Hepatocyte (in vitro differentiated cells): ENCODE data around the gene PNKP. TPM values are rescaled to one million over a fixed set of nuclear protein-coding genes. Genes with fewer than 3 reads are reported as not detected.

Source experiments
- DNase-seq: peaks from one replicate; pipeline ENCODE4 v3.0.0-alpha.2; 2016; ENCODE audit warnings: low spot score
- H2AFZ ChIP-seq: fragments of 200-600 bp; sonication (generic); 2 replicates; pipeline ENCODE4 v1.6.0; 2016; ENCODE audit warnings: antibody characterized with exemption, mild to moderate bottlenecking
- H3K27ac ChIP-seq: fragments of 200-600 bp; sonication (generic); 2 replicates; pipeline ENCODE4 v1.5.1; 2016; ENCODE audit warnings: mild to moderate bottlenecking
- H3K27me3 ChIP-seq: fragments of 200-600 bp; sonication (generic); 2 replicates; pipeline ENCODE4 v1.6.1; 2016
- H3K36me3 ChIP-seq: fragments of 200-600 bp; sonication (generic); replicated peaks from 2 replicates; pipeline ENCODE4 v1.5.1; 2016; ENCODE audit warnings: low read depth; ENCODE audit not compliant: insufficient read depth
- H3K4me1 ChIP-seq: fragments of 200-600 bp; sonication (generic); 2 replicates; pipeline ENCODE4 v1.5.1; 2016; ENCODE audit warnings: mild to moderate bottlenecking, moderate library complexity; ENCODE audit not compliant: insufficient read depth
- H3K4me2 ChIP-seq: fragments of 200-600 bp; sonication (generic); 2 replicates; pipeline ENCODE4 v1.6.0; 2016
- H3K4me3 ChIP-seq: fragments of 200-600 bp; sonication (generic); 2 replicates; pipeline ENCODE4 v1.5.1; 2016; ENCODE audit warnings: mild to moderate bottlenecking
- H3K79me2 ChIP-seq: fragments of 200-600 bp; sonication (generic); 2 replicates; pipeline ENCODE4 v1.6.0; 2017; ENCODE audit warnings: mild to moderate bottlenecking
- H3K9me2 ChIP-seq: fragments of 200-600 bp; sonication (generic); replicated peaks from 2 replicates; pipeline ENCODE4 v1.6.0; 2017; ENCODE audit warnings: mild to moderate bottlenecking; ENCODE audit not compliant: insufficient read depth
- H3K9me3 ChIP-seq: fragments of 200-600 bp; sonication (generic); 2 replicates; pipeline ENCODE4 v1.5.1; 2016; ENCODE audit warnings: low read depth, mild to moderate bottlenecking
- H4K20me1 ChIP-seq: fragments of 200-600 bp; sonication (generic); 2 replicates; pipeline ENCODE4 v1.6.0; 2016; ENCODE audit warnings: mild to moderate bottlenecking; ENCODE audit not compliant: insufficient read depth, poor library complexity, severe bottlenecking
- CTCF ChIP-seq: fragments of 200-600 bp; sonication (generic); IDR thresholded peaks from 2 replicates; pipeline ENCODE4 v1.5.1; 2016; ENCODE audit warnings: antibody characterized with exemption, mild to moderate bottlenecking; ENCODE audit not compliant: poor library complexity
- EZH2 ChIP-seq: fragments of 200-600 bp; sonication (generic); IDR thresholded peaks from 2 replicates; pipeline ENCODE4 v1.6.1; 2016; ENCODE audit warnings: antibody characterized with exemption, mild to moderate bottlenecking, borderline replicate concordance
- EZH2phosphoT487 ChIP-seq: fragments of 200-600 bp; sonication (generic); IDR thresholded peaks from one replicate; pipeline ENCODE4 v1.6.1; 2018; ENCODE audit warnings: antibody characterized with exemption, mild to moderate bottlenecking, low read depth, moderate library complexity; ENCODE audit not compliant: unreplicated experiment, severe bottlenecking
- WGBS: methylation state at CpG from one replicate; pipeline ENCODE4 v1.1.6; 2016; ENCODE audit warnings: low lambda C conversion rate; ENCODE audit errors: missing lambda C conversion rate; 5-methylcytosine and 5-hydroxymethylcytosine counted together
- polyA plus RNA-seq: library from polyadenylated mRNA; unstranded; fragments of >200 nt; fragmentation: Nextera tagmentation; extraction: Ambion mirVana; gene quantifications from 2 replicates; pipeline ENCODE4 v1.2.1, GENCODE V29; 2016
- total RNA-seq: library from RNA; depleted of rRNA; stranded (reverse); fragments of >200 nt; gene quantifications from 2 replicates; pipeline ENCODE4 v1.2.3, GENCODE V29; 2014

The PNKP gene
- total and polyA plus RNA-seq, 2 experiments from 2014 or later = 27.0 to 68.6 TPM

GRCh38 chr19:49814010-49814409, 53.4 kb downstream of the PNKP start:
- Histone ChIP-seq H3K4me3 (no peak overlapping the region), H3K36me3 (no peaks in the 10 kb centered on the region), H3K27me3 (no peaks in the 10 kb centered on the region), H2AFZ (peak overlapping the region; percentile 5), H3K4me1 (peaks cover 12% of the 10 kb centered on the region), H3K27ac (peak overlapping the region; percentile 25), H3K79me2 (peaks cover 8% of the 10 kb centered on the region), H3K9me2 (no peaks in the 10 kb centered on the region), H4K20me1 (no peaks in the 10 kb centered on the region), H3K9me3 (no peaks in the 10 kb centered on the region), H3K4me2 (peak overlapping the region; percentile 86)
- TF ChIP-seq EZH2phosphoT487 (no peak), EZH2 (no peak), CTCF (no peak)
- WGBS = 75% methylated on average over 1 of the region's 1 CpG
- no peak for DNase-seq

GRCh38 chr19:49812997-49813861, 54.1 kb downstream of the PNKP start, which contains the start of gene FUZ:
FUZ (minus strand) TSS chr19:49813292; CDS start chr19:49813106, 186 bp downstream.
- TF ChIP-seq EZH2 (no peak), EZH2phosphoT487 (no peak), CTCF (peak; percentile 37)
- Histone ChIP-seq H4K20me1 (no peaks in the 10 kb centered on the region), H3K4me1 (peaks cover 11% of the 10 kb centered on the region), H3K9me2 (no peaks in the 10 kb centered on the region), H3K36me3 (no peaks in the 10 kb centered on the region), H3K27ac (peak within 1 kb of the TSS; percentile 89), H3K4me3 (peak within 1 kb of the TSS; percentile 49), H3K79me2 (peaks cover under 1% of the 10 kb centered on the region), H3K4me2 (peak within 1 kb of the TSS; percentile 86), H3K27me3 (no peaks in the 10 kb centered on the region), H3K9me3 (no peaks in the 10 kb centered on the region), H2AFZ (peak within 1 kb of the TSS; percentile 51)
- DNase-seq = peak; percentile 97
- WGBS = under 1% methylated on average over 43 of the region's 45 CpGs

GRCh38 chr19:49812452-49812996, 54.9 kb downstream of the PNKP start:
- Histone ChIP-seq H3K4me1 (peaks cover 11% of the 10 kb centered on the region), H3K79me2 (no peaks in the 10 kb centered on the region), H3K4me3 (peak overlapping the region; percentile 49), H2AFZ (peak overlapping the region; percentile 51), H3K36me3 (no peaks in the 10 kb centered on the region), H3K9me3 (no peaks in the 10 kb centered on the region), H3K4me2 (peak overlapping the region; percentile 86), H3K9me2 (no peaks in the 10 kb centered on the region), H4K20me1 (no peaks in the 10 kb centered on the region), H3K27ac (peak overlapping the region; percentile 89), H3K27me3 (no peaks in the 10 kb centered on the region)
- WGBS = 76% methylated on average over 8 of the region's 11 CpGs
- no peak for DNase-seq
- TF ChIP-seq EZH2 (no peak), EZH2phosphoT487 (no peak), CTCF (no peak)
